ENCODE results near the gene MAPT. TPM values are rescaled to one million over a fixed set of nuclear protein-coding genes. Genes with fewer than 3 reads are reported as not detected.

The MAPT gene
- total RNA-seq, 1 donor from 2014 or later: 0.28 TPM

GRCh38 chr17:45940826-45941225 lies 46.5 kb downstream of the MAPT start:
- H3K36me3 Mint-ChIP-seq (ENCODE audit: low read depth, unreplicated experiment): no peaks in the 10 kb centered on the region
- H3K27me3 Mint-ChIP-seq (ENCODE audit: unreplicated experiment): peaks cover 6% of the 10 kb centered on the region
- no peak overlapping the region for H3K4me3 Mint-ChIP-seq (ENCODE audit: unreplicated experiment)
- no peak for TF ChIP-seq CTCF (IDR thresholded peaks at IDR 0.05; ENCODE audit: unreplicated experiment)
- H3K9me3 Mint-ChIP-seq (ENCODE audit: unreplicated experiment): no peaks in the 10 kb centered on the region
- H3K27ac Mint-ChIP-seq (ENCODE audit: unreplicated experiment): no peak overlapping the region
- no peak for DNase-seq (ENCODE audit: low spot score)
- peaks cover 7% of the 10 kb centered on the region for H3K4me1 Mint-ChIP-seq (ENCODE audit: unreplicated experiment)

- no peaks in the 10 kb centered on the region for H3K9me3 Mint-ChIP-seq (ENCODE audit: unreplicated experiment)
- H3K4me3 Mint-ChIP-seq (ENCODE audit: unreplicated experiment): no peak overlapping the region
- no peak overlapping the region for H3K27ac Mint-ChIP-seq (ENCODE audit: unreplicated experiment)
- TF ChIP-seq CTCF (IDR thresholded peaks at IDR 0.05; ENCODE audit: unreplicated experiment): no peak
- H3K4me1 Mint-ChIP-seq (ENCODE audit: unreplicated experiment): peaks cover 7% of the 10 kb centered on the region
- H3K36me3 Mint-ChIP-seq (ENCODE audit: low read depth, unreplicated experiment): no peaks in the 10 kb centered on the region
- peaks cover 6% of the 10 kb centered on the region for H3K27me3 Mint-ChIP-seq (ENCODE audit: unreplicated experiment)
- DNase-seq (ENCODE audit: low spot score): no peak
These were observed 47.0 kb downstream of the MAPT start for GRCh38 chr17:45941395-45941794.

GRCh38 chr17:45942284-45942683 lies 47.9 kb downstream of the MAPT start:
- Mint-ChIP-seq H3K9me3 (ENCODE audit: unreplicated experiment) (no peaks in the 10 kb centered on the region), H3K36me3 (ENCODE audit: low read depth, unreplicated experiment) (no peaks in the 10 kb centered on the region), H3K4me3 (ENCODE audit: unreplicated experiment) (no peak overlapping the region), H3K4me1 (ENCODE audit: unreplicated experiment) (peaks cover 7% of the 10 kb centered on the region), H3K27ac (ENCODE audit: unreplicated experiment) (no peak overlapping the region), H3K27me3 (ENCODE audit: unreplicated experiment) (peaks cover 6% of the 10 kb centered on the region)
- no peak for TF ChIP-seq CTCF (IDR thresholded peaks at IDR 0.05; ENCODE audit: unreplicated experiment)
- no peak for DNase-seq (ENCODE audit: low spot score)

GRCh38 chr17:45946841-45947256 lies 52.5 kb downstream of the MAPT start:
- Mint-ChIP-seq H3K27me3 (ENCODE audit: unreplicated experiment) (peaks cover 8% of the 10 kb centered on the region), H3K27ac (ENCODE audit: unreplicated experiment) (no peak overlapping the region), H3K9me3 (ENCODE audit: unreplicated experiment) (no peaks in the 10 kb centered on the region), H3K4me3 (ENCODE audit: unreplicated experiment) (no peak overlapping the region), H3K4me1 (ENCODE audit: unreplicated experiment) (peaks cover 24% of the 10 kb centered on the region), H3K36me3 (ENCODE audit: low read depth, unreplicated experiment) (no peaks in the 10 kb centered on the region)
- TF ChIP-seq CTCF (IDR thresholded peaks at IDR 0.05; ENCODE audit: unreplicated experiment): no peak
- no peak for DNase-seq (ENCODE audit: low spot score)

- H3K27me3 Mint-ChIP-seq (ENCODE audit: unreplicated experiment): peaks cover 7% of the 10 kb centered on the region
- H3K27ac Mint-ChIP-seq (ENCODE audit: unreplicated experiment): no peak overlapping the region
- H3K4me3 Mint-ChIP-seq (ENCODE audit: unreplicated experiment): no peak overlapping the region
- H3K36me3 Mint-ChIP-seq (ENCODE audit: low read depth, unreplicated experiment): no peaks in the 10 kb centered on the region
- peaks cover 25% of the 10 kb centered on the region for H3K4me1 Mint-ChIP-seq (ENCODE audit: unreplicated experiment)
- no peak for TF ChIP-seq CTCF (IDR thresholded peaks at IDR 0.05; ENCODE audit: unreplicated experiment)
- no peak for DNase-seq (ENCODE audit: low spot score)
- H3K9me3 Mint-ChIP-seq (ENCODE audit: unreplicated experiment): no peaks in the 10 kb centered on the region
These were observed 54.1 kb downstream of the MAPT start for GRCh38 chr17:45948498-45948880.
